Body of pancreas (tissue), 4 donors: ENCODE data around the gene ACTL10. TPM values are rescaled to one million over a fixed set of nuclear protein-coding genes. Genes with fewer than 3 reads are reported as not detected.
A peak's percentile ranks its signal among the peaks of the same experiment; 100 is the strongest.
"Not testable (repeated sequence)": the region's sequence is repeated elsewhere in the genome, so short reads cannot be mapped to it uniquely, and the experiment has no call there.

Experiments
- ATAC-seq: fragments of 150-250 bp; one replicate; pipeline ENCODE4 v1.9.1; 2016
- DNase-seq, 4 donors: peaks; one replicate each; pipeline ENCODE4 v3.0.0-alpha.2; 2019
- H3K27ac ChIP-seq, 4 donors: fragments of 200-600 bp; sonication (generic); 1 replicate in 3 of 4; 2 replicates in 1 of 4; pipeline versions ENCODE4 v1.5.1 to v1.6.1; 2016 to 2019; ENCODE audit warnings: mild to moderate bottlenecking in 1 of 4, mixed read lengths in 1 of 4, moderate library complexity in 1 of 4
- H3K27me3 ChIP-seq, 2 donors: fragments of 200-600 bp; sonication (generic); one replicate each; pipeline ENCODE4 v1.6.0; 2016; ENCODE audit warnings: mild to moderate bottlenecking in 1 of 2
- H3K36me3 ChIP-seq, 2 donors: fragments of 200-600 bp; sonication (generic); replicated peaks in 1 of 2; 2 replicates each; pipeline ENCODE4 v1.5.1; 2016; ENCODE audit warnings: low read depth in 2 of 2; ENCODE audit not compliant: insufficient read depth in 1 of 2
- H3K4me1 ChIP-seq: fragments of 200-600 bp; sonication (generic); one replicate; pipeline ENCODE4 v1.6.0; 2016
- H3K4me3 ChIP-seq, 2 donors: fragments of 200-600 bp; sonication (generic); 1 replicate in 1 of 2; 2 replicates in 1 of 2; pipeline ENCODE4 v1.5.1; 2016 to 2019
- H3K9me3 ChIP-seq, 3 donors: fragments of 200-600 bp; sonication (generic); 1 replicate in 2 of 3; 2 replicates in 1 of 3; pipeline ENCODE4 v1.5.1; 2016
- POLR2A ChIP-seq, 3 donors: fragments of 450-650 bp; IDR thresholded peaks; one replicate each; pipeline ENCODE4 v1.6.1; 2016; ENCODE audit warnings: antibody characterized with exemption in 3 of 3, mild to moderate bottlenecking in 2 of 3
- WGBS, 2 donors: methylation state at CpG; one replicate each; pipeline ENCODE4 v1.1.5; 2017; 5-methylcytosine and 5-hydroxymethylcytosine counted together
- intact Hi-C: fragments of 100-400 bp; cut with DNase I; formaldehyde crosslinking; loops from one replicate; pipeline ENCODE4 v1.15.1; 2023
- total RNA-seq, 2 donors: library from RNA; depleted of rRNA; stranded (reverse); fragments of >200 nt; gene quantifications; one replicate each; pipeline ENCODE4 v1.1.0, GENCODE V29; 2016
- TF ChIP-seq, protein P1 (sequence below), 7 experiments: fragments of 450-650 bp in 4 of 7; fragments of 200-600 bp in 3 of 7; sonication (generic) in 3 of 7; IDR thresholded peaks; one replicate each; pipeline ENCODE4 v1.5.1; 2016 to 2019; ENCODE audit warnings: antibody characterized with exemption in 7 of 7

The ACTL10 gene
- total RNA-seq, 2 donors from 2014 or later = 4.0 to 4.9 TPM

DNA sequence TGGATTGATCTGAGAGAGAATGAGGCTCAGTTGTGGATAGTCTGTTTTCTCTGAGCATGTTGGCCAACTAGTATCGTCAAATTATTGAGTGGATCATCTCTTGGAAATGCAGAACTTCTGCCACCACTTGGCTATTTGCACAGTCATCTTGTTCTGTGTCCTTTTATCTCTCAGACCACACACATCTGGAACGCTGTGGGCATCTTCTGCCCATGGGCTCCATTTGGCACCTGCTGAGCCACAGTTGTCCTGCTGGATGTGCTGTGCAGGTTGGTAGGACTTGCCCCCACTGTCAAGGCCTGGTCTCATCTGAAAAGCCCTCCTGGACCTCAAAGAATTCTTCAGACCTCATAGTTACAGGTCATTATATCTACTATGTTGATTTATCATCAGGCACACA, 21.3 kb upstream of the ACTL10 start:
- Histone ChIP-seq H3K27ac (no peak overlapping the region), H3K4me3 (no peak overlapping the region), H3K36me3 (peaks cover 1 to 16% of the 10 kb centered on the region in 2 donors), H3K4me1 (peaks cover 19% of the 10 kb centered on the region), H3K9me3 (no peaks in the 10 kb centered on the region), H3K27me3 (no peaks in the 10 kb centered on the region)
- intact Hi-C loops = no loop called here
- WGBS, 2 donors = 90 to 93% methylated on average over 2 of the region's 2 CpGs
- no peak for DNase-seq
- ATAC-seq = no peak
- no peak for TF ChIP-seq POLR2A (IDR thresholded peaks at IDR 0.05)
- TF ChIP-seq, protein P1, sequence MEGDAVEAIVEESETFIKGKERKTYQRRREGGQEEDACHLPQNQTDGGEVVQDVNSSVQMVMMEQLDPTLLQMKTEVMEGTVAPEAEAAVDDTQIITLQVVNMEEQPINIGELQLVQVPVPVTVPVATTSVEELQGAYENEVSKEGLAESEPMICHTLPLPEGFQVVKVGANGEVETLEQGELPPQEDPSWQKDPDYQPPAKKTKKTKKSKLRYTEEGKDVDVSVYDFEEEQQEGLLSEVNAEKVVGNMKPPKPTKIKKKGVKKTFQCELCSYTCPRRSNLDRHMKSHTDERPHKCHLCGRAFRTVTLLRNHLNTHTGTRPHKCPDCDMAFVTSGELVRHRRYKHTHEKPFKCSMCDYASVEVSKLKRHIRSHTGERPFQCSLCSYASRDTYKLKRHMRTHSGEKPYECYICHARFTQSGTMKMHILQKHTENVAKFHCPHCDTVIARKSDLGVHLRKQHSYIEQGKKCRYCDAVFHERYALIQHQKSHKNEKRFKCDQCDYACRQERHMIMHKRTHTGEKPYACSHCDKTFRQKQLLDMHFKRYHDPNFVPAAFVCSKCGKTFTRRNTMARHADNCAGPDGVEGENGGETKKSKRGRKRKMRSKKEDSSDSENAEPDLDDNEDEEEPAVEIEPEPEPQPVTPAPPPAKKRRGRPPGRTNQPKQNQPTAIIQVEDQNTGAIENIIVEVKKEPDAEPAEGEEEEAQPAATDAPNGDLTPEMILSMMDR (IDR thresholded peaks at IDR 0.05) = no peak

GRCh38 chr20:33646191-33646590, 20.6 kb upstream of the ACTL10 start:
- Histone ChIP-seq H3K9me3 (no peaks in the 10 kb centered on the region), H3K4me1 (peaks cover 19% of the 10 kb centered on the region), H3K4me3 (no peak overlapping the region), H3K27me3 (no peaks in the 10 kb centered on the region), H3K36me3 (peaks cover 0 to 11% of the 10 kb centered on the region in 2 donors), H3K27ac (no peak overlapping the region)
- intact Hi-C loops = no loop called here
- TF ChIP-seq POLR2A (IDR thresholded peaks at IDR 0.05) = no peak
- TF ChIP-seq, protein P1 (IDR thresholded peaks at IDR 0.05) = no peak
- no peak for ATAC-seq
- 84 to 91% methylated on average over 5 of the region's 5 CpGs for WGBS, 2 donors
- no peak for DNase-seq

DNA sequence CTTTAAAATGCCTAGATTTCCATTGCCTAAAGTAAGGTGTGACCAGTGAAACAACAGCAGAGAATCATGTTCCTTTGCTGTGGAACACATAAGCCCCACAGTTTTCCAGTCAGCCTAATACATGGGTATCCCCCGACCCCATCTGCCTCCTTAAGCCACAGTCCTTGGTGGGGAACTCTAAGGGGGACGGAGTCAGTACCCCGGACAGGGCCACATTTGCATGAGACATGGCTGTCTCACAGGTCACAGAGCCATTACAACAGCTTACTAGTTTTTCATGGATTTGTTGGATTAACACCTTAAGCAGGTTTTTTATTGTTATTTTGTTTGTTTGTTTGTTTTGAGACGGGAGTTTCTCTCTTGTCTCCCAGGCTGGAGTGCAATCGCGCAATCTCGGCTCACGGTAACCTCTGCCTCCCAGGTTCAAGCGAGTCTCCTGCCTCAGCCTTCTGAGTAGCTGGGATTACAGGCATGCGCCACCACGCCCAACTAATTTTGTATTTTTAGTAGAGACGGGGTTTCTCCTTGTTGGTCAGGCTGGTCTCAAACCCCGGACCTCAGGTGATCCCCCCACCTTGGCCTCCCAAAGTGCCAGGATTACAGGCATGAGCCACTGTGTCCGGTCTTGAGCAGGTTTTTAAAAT, 19.7 kb upstream of the ACTL10 start:
- Histone ChIP-seq H3K4me1 (peaks cover 19% of the 10 kb centered on the region), H3K27ac (peak overlapping the region; percentile 46 to 73 (median 64)), H3K36me3 (peaks cover 0 to 10% of the 10 kb centered on the region in 2 donors)
- H3K27me3 ChIP-seq, DNase-seq, H3K4me3 ChIP-seq, H3K9me3 ChIP-seq, intact Hi-C loops: not testable (repeated sequence)
- peak; percentile 15 for ATAC-seq
- 50 to 52% methylated on average over 14 of the region's 14 CpGs for WGBS, 2 donors
- TF ChIP-seq, protein P1 (IDR thresholded peaks at IDR 0.05) = peak in 1 of 7 experiments; percentile 7

GRCh38 chr20:33647603-33648395, 18.9 kb upstream of the ACTL10 start:
- peak in 1 of 3 donors; percentile 13 for TF ChIP-seq POLR2A (IDR thresholded peaks at IDR 0.05)
- TF ChIP-seq, protein P1 (IDR thresholded peaks at IDR 0.05) = no peak
- H3K36me3 ChIP-seq = peaks cover 0 to 10% of the 10 kb centered on the region in 2 donors
- H3K4me3 ChIP-seq = no peak overlapping the region
- DNase-seq (peak in 2 of 4 donors; percentile 52 to 57), ATAC-seq (peak; percentile 71)
- H3K9me3 ChIP-seq = no peaks in the 10 kb centered on the region
- intact Hi-C loops = no loop called here
- peaks cover 20% of the 10 kb centered on the region for H3K4me1 ChIP-seq
- 36 to 52% methylated on average over 11 of the region's 11 CpGs for WGBS, 2 donors
- H3K27me3 ChIP-seq = no peaks in the 10 kb centered on the region
- H3K27ac ChIP-seq = peak overlapping the region; percentile 46 to 73 (median 64)
